ENCODE data around the gene KLHDC7B. TPM values are rescaled to one million over a fixed set of nuclear protein-coding genes. Genes with fewer than 3 reads are reported as not detected.

The KLHDC7B gene
- total and polyA plus RNA-seq, 2 of the 13 experiments (the other 11 are each of a cell fraction or from before 2014, with no cell fraction given): 0.11 TPM; not detected in 1

- TF ChIP-seq NR3C1 (CRISPR knock-in tag; IDR thresholded peaks at IDR 0.05) (0 out of 2 replicates have a peak, but pooled peaks have one; percentile 31), ZNF710 (CRISPR knock-in tag; IDR thresholded peaks at IDR 0.05; ENCODE audit: borderline replicate concordance) (no peak), DRAP1 (CRISPR knock-in tag; IDR thresholded peaks at IDR 0.05) (peak; percentile 85), MAF1 (CRISPR knock-in tag; IDR thresholded peaks at IDR 0.05; ENCODE audit: borderline replicate concordance) (no peak), PHF20 (CRISPR knock-in tag; IDR thresholded peaks at IDR 0.05) (peak; percentile 74), ZNF883 (CRISPR knock-in tag; IDR thresholded peaks at IDR 0.05; ENCODE audit: not compliant biosample characterization) (peak; percentile 88), ARNT2 (CRISPR knock-in tag; IDR thresholded peaks at IDR 0.05; ENCODE audit: low read depth) (peak; percentile 40), ZNF337 (CRISPR knock-in tag; IDR thresholded peaks at IDR 0.05; ENCODE audit: borderline replicate concordance, low read depth) (peak; percentile 87), ZFX (CRISPR knock-in tag; IDR thresholded peaks at IDR 0.05; ENCODE audit: low read depth) (peak; percentile 86), ZSCAN21 (CRISPR knock-in tag; IDR thresholded peaks at IDR 0.05; ENCODE audit: borderline replicate concordance) (peak; percentile 36; the same call in 1 of the 2 replicates), ZNF563 (CRISPR knock-in tag; IDR thresholded peaks at IDR 0.05) (peak; percentile 67; the same call in 1 of the 2 replicates), ATM (IDR thresholded peaks at IDR 0.05; ENCODE audit: borderline replicate concordance) (no peak), NFE2L1 (CRISPR knock-in tag; IDR thresholded peaks at IDR 0.05; ENCODE audit: borderline replicate concordance) (no peak), CENPX (CRISPR knock-in tag; IDR thresholded peaks at IDR 0.05) (no peak), LCORL (IDR thresholded peaks at IDR 0.05) (no peak), LCORL (CRISPR knock-in tag; IDR thresholded peaks at IDR 0.05) (peak; percentile 60; the same call in 1 of the 2 replicates), ZNF230 (CRISPR knock-in tag; IDR thresholded peaks at IDR 0.05) (peak; percentile 88; the same call in 1 of the 2 replicates), CBX1 (IDR thresholded peaks at IDR 0.05; ENCODE audit: low read depth) (no peak), ISX (CRISPR knock-in tag; conservative IDR thresholded peaks at IDR 0.05) (peak; percentile 69; the same call in 1 of the 2 replicates), ZBTB43 (CRISPR knock-in tag; conservative IDR thresholded peaks at IDR 0.05) (peak; percentile 53; the same call in 1 of the 2 replicates), NR2F1 (CRISPR knock-in tag; IDR thresholded peaks at IDR 0.05) (peak; percentile 84 to 90), MEF2D (CRISPR knock-in tag; IDR thresholded peaks at IDR 0.05) (no peak)
Observed at GRCh38 chr22:50582493-50583293, 37.0 kb downstream of the KLHDC7B start, which contains the start of gene CHKB (continued).
